HL-60/S4 treated with retinoic acid at 250 ng/mL for 4 days and 3 days (cell line): Measurements from ENCODE around the gene JMJD6.
"Not testable (repeated sequence)": the region's sequence is repeated elsewhere in the genome, so short reads cannot be mapped to it uniquely, and the experiment has no call there.

Experiments used
- in situ Hi-C: fragments of 300-500 bp; cut with MboI; formaldehyde crosslinking; loops from 2 replicates; pipeline ENCODE4 v1.7.0; 2022; ENCODE audit warnings: low sequenced_read_pairs

JMJD6 gene

DNA sequence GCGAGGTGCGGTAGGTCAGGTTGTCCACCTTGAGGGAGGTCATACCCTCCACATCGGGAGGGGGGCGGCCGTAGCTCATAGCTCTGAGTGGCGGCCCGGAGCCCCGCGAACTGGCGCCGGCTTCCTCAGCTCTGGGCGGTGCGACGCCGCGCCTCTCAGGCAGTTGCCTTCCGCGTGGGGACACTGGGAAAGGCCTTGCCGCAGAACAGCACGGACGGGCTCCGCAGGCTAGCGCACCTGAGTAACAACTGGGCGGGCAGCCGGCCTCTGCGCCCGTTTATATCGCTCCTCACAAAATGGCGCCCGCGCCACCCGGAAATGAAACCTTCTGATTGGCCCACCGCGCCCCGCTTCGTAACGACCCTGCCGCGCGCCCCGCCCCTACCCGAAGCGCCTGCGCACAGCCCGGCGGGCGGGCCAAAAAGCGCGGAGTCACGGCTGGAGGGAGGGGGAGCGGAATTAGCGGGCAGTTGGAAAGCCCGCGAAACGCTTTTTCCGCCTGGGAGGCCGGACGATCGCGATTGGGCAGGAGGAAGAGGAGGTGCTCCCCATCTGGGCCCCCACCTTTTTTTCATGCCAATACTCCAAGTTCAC is 10.8 kb upstream of the JMJD6 start, which contains the start of gene SRSF2:
Gene SRSF2 (minus strand): TSS at position 250 of the 594 bp plus-strand sequence. CDS start 171 bp downstream, at position 79.
- in situ Hi-C loops: no loop called here

DNA sequence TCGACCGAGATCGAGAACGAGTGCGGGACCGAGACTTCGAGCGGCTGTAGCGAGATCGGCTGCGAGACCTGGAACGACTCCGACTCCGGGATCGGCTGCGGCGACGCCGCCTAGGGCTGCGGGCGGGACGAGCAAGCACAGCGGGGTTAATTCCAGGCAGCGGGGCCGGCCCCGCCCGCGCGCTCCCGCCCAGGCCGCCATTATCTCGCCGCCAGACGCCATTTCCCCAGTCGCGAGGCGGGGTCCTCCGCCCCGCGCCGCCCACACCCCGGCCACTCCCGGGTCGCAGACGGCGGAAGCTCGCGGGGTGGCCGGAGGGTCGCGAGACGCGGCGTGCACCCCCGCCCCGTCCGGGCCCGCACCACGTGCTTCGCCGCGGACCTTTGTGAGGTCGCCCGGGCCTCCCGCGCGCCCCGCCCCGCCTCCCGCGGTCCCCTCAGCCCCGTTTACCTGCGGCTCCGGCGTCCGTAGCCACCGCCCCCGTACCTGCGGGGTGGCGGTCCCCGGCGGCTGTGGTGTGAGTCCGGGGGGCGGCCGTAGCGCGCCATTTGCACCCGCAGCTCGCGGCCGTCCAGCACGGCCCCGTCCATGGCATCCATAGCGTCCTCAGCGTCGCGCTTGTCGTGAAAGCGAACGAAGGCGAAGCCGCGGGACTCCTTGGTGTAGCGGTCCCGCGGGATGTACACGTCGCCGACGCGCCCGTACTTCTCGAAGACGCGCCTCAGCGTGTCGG is 10.1 kb upstream of the JMJD6 start:
- in situ Hi-C loops: no loop called here

DNA sequence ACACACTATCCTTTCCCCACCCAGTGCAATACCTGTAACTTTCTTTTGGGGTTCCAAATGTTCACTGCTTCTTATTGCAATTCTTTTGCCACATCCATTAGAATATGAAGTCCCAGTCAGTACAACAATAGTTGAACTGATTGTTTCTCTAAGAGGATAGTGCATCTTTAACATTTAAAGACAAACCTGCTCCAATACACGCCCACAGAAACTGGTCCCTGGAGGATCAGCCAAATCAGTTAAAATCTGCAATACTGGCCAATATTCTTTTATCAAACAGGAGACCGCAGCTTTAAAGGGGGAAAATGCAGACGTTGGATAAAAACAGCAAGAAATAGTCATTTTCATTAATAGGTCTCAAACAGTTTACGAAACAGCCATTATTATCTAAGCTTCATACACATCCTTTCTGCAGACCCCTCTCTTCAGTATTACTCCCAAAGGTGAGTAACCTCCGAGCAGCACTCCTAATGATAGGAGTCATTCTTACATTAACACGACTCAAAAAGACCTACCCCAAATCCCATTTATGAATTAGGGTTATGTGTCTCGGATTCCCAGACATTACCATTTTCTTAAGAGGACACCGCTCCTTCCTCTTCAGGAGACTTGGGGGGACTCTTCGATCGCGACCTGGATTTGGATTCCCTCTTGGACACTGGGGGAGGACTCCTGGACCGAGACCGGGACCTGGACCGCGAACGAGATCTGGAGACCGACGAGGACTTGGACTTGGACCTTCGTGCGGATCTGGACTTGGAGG is 9.4 kb upstream of the JMJD6 start:
- in situ Hi-C loops: no loop called here

DNA sequence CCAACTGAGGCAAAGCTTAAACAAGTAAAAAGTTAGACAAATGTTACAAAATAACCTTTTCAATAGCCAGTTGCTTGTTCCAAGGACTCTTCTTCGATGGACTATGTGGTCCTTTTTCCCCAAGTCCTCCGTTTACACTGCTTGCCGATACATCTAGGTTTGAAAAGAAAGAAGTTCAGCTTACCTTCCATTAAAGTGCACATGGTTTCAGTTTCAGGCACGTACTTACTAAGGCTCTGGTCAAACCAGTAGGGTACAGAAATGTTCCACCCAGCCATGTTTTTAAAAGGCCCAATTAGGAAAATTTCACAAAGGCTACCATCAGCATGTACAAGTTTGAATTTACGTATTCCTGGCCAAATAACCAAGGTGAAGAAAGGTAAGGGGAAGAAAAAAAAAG is 8.6 kb upstream of the JMJD6 start:
- in situ Hi-C loops: no loop called here

DNA sequence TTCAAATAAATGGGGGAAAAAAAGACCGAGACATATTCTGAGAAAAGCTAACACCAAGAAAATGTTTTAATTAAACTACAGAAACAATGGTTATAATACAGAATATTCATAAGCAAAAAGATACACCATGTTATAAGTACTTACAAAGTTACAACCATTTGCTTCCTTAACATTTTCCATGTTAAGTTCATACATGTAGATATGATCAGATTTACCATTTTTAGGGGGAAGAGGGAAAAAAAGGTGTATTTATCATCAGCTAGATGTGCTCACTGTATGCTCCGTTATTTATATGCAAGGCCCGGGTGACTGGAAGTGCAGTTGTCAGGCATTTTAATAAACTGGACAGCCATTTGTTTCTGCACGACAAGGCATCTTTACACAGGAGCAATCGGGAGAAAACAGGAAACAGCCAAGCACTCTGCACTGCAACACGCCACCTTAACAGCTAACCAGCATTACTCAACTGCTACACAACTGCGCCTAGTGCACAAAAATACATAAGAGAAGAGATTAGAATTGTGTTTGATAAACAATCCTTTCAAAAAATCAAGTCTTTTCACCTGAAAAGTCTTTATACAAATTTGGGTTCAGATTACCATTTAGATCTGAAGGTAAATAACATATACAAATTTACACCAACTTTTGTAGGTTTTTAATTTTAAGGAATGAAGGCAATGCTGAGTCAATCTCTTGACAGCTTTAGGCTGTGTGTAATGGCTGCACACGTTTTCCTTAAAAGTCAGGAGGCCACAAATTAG is 7.9 kb upstream of the JMJD6 start:
- in situ Hi-C loops: no loop called here

DNA sequence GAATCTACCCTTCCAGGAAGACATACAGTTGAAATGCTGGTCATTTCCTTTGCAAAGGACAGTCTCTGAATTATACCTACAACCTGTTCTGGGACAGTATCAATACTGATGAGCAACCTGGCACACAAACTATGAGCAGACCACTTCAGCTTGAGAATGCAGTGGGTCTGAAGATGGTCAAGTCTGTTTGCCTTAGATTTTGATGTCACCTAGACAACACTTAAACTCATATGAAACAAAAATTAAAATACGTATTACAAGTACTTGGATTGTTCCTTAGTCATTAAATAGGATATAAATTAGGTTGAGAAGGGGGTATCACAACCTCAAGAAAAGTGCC is 7.2 kb upstream of the JMJD6 start:
- in situ Hi-C loops: no loop called here

DNA sequence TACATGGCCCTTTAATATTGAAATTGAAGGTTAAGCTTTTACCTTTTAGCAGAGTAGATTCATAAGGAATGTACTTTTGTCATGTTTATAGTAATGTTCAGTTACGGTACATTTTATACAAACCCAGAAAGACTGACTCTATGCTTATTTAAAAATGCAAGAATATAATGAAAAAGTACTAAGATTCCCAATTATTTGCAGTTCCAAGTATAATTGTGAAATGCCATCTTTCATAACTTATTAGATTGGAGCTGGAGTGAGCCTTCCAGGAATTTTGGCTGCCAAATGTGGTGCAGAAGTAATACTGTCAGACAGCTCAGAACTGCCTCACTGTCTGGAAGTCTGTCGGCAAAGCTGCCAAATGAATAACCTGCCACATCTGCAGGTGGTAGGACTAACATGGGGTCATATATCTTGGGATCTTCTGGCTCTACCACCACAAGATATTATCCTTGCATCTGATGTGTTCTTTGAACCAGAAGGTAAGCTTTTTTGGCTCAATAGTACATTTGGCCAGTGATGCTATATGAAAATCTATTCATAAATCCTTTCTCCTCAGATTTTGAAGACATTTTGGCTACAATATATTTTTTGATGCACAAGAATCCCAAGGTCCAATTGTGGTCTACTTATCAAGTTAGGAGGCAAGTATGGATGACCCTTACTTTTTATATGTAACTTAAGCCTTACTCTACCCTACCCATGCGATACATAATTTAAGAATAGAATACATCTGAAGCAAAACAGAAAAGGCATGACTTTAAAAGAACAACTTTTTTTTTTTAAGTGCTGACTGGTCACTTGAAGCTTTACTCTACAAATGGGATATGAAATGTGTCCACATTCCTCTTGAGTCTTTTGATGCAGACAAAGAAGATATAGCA is 6.6 kb upstream of the JMJD6 start:
- in situ Hi-C loops: no loop called here

DNA sequence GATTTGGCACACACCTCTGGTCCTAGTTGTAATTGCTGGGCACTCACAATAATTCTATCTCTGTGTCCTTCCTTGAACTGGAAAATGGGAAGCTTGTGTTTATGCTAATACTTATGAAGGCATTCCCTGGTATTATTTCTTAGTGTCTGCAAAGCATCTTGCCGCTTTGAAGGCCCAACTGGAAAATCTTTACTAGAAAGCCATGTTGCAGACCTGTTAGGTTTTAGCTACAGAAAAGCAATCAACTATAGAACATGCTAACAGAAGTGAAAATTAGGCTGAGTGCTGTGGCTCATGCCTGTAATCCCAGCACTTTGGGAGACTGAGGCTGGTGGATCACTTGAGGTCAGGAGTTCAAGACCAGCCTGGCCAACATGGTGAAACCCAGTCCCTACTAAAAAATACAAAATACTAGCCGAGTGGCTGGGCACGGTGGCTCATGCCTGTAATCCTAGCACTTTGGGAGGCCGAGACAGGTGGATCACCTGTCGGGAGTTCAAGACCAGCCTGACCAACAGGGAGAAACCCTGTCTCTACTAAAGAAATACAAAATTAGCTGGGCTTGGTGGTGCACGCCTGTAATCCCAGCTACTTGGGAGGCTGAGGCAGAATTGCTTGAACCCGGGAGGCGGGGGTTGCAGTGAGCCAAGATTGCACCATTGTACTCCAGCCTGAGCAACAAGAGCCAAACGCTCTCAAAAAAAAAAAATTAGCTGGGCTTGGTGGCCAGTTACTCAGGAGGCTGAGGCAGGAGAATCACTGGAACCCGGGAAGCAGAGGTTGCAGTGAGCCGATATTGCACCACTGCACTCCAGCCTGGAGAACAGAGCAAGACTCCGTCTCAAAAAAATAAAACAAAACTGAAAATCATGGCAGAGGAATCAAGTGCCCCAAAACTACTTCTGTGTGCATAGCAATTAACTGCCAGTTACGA is 5.7 kb upstream of the JMJD6 start:
- in situ Hi-C loops: not testable (repeated sequence)

DNA sequence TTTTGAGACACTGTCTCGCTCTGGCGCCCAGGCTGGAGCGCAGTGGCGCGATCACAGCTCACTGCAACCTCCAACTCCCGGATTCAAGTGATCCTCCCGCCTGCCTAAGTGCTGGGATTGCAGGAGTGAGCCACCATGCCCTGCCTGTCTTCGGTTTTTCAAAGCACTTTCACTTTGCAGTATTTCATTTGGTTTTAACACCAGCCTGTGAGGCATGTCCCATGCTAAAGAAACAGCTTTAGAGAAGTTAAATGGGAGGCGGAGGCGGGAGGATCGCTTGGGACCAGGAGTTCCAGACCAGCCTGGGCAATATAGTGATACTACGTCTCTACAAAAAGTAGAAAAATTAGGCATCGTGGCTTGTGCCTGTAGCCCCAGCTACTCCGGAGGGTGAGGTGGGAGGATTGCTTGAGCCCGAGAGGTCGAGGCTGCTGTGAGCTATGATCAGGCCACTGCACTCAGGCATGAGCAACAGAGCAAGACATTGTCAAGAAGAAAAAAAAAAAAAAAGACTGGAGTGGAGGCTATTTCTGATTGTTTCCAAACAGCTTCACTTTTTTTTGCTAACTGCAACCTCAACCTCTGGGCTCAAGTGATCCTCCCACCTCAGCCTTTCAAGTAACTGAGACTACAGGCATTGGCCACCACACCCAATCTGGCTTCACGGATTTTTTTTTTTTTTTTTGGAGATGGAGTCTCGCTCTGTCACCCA is 1.5 kb upstream of the JMJD6 start:
- in situ Hi-C loops: no loop called here

DNA sequence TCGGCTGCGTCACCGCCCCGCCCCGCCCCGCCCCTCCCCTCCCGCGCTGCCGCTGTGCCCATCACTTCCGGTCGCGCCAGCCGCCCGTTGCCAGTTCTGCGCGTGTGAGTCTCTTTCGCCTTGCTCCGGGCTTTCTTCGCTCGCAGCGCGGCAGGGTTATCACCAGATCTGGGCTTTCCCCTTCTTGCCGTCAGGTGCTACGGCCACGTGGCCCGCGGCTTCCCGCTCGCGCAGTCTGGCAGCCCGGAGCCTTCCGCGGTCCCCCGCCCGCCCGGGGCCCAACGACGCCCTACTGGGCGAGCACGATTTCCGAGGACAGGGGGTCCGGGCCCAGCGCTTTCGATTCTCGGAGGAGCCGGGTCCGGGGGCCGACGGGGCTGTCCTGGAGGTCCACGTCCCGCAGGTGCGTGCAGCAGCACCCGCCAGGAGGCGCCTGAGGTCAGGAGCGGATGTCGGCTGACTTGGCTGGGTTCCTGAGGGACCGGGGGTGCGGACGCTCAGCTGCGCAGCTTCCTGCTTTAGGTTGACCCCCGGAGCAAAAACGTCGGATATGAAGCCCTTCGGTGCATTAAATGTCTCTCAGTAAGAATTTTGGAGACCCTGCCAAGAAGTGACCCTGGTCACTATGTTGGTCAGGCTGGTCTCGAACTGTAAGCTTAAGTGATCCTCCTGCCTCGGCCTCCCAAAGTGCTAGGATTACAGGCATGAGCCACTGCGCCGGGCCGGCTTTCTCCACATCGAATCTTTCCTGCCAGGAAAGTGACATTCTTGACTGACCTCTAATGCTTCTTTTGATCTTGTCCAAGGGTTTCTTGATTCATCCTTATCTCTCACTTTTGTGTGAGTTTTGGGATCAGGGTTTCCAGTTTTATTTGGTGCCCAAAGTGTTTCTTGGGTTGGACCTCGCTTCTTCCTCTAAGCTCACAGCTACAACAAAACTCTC is 641 bp upstream of the JMJD6 start, which contains the start of gene METTL23:
Gene METTL23 (plus strand): TSS at position 64 of the 943 bp plus-strand sequence. CDS start 2,872 bp downstream, outside the sequence.
- in situ Hi-C loops: no loop called here

DNA sequence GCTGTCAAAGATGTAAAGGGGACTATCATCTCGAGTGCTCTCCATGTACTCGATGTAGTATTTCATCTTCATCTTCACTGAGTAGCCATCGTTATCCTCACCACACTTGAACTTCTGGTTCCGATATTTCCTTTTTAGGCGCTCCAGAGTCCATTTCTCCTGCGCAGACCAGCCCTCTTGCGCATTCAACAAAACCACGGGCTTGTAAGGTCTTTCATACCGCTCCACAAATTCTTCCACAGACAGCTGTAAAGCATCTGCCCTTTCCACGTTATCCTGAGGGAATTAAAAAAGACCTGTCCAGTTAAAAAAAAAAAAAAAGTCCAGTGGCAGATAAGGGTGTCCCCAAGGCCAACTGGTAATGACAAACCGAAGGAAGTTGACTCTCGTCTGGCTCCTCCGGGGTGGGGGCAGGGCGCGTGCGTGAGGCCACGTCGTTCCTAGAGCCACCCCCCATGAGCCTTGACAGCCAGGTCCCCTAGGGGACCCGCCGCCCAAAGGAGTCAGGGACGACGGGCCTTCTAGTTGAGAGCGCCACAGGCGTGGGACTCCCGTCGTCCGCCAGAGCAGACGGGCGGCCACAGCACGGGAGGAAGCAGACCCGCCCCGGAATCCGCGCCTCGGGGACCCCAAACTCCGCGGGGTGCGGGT is 701 bp downstream of the JMJD6 start:
- in situ Hi-C loops: no loop called here

DNA sequence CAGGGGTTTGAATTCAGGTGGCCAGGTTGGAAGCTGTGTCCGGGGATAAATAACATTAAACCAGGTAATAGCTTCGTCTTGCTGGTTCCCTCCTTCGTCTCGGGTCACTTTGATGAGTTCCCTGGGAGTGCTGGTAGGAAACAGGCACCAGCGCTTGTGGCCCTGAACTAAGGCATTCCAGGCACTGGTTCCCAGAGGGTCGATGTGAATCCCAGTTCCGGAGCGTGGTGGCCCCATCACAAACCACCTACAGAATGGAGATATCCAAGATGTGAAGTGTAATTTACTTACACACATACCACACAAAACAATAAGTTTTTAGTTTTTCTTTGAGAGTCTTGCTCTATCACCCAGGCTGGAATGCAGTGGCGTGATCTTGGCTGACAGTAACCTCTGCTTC is 2.6 kb downstream of the JMJD6 start:
- in situ Hi-C loops: no loop called here

DNA sequence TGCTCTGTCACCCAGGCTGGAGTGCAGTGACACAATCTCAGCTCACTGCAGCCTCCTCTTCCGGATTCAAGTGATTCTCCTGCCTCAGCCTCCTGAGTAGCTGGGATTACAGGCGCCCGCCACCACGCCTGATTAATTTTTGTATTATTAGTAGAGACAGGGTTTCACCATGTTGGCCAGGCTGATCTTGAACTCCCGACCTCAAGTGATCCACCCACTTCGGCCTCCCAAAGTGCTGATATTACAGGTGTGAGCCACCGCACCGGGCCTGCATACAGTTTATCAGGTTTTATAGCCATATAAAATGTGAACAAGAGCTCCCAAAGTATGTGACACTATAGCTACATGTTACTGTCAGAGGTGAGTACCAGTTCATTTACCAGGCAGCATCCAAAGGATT is 3.4 kb downstream of the JMJD6 start:
- in situ Hi-C loops: not testable (repeated sequence)

DNA sequence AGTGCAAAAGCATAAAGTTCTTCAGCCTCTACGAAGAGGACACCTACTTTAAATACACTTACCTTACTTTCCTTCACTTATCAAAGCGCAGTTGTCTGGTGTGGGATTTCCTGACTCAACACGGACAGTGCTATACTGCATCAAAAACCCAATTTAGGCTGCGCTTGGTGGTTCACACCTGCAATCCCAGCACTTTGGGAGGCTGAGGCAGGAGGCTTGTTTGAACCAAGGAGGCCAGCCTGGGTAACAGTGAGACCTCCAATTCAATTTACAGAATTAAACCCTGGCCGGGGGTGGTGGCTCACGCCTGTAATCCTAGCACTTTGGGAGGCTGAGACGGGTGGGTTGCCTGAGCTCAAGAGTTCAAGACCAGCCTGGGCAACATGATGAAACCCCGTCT is 4.1 kb downstream of the JMJD6 start:
- in situ Hi-C loops: no loop called here

DNA sequence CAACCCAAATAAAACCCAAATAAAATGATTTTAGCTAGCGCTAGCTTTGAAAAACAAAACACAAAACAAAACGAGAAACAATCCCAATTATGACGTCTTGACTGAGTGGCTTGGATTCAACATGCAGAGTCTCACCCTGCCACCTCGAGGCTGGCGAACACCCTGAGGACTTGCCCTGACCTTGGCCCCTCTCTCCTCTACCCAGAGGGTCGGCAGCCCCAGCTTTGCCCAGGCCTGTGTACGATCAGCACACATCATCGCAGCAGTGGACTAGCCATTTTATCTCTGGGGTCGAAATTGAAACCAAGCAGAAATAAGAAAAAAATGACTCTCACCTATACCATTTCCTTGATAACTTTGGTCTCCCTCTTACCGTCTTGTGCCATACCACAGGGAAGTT is 4.9 kb downstream of the JMJD6 start:
- in situ Hi-C loops: no loop called here

DNA sequence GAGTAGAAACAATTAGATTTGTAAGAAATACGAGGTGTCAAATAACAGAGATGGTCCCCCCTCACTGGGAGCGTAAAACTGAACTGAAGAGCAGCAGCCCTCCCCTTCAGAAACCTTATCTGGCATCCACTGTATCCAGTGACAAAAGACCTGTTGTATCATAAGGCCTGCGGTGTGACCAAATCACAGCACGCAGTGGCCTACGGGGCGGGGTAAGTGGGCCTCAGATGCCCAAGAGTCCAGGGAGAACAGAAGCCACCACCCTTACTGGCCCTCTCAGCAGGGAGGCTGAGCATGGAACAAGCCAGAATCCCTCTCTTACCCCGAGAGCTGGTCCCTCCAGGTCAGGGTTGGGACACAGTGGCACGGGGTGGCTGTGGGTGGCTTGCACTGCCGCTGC is 5.5 kb downstream of the JMJD6 start:
- in situ Hi-C loops: no loop called here

DNA sequence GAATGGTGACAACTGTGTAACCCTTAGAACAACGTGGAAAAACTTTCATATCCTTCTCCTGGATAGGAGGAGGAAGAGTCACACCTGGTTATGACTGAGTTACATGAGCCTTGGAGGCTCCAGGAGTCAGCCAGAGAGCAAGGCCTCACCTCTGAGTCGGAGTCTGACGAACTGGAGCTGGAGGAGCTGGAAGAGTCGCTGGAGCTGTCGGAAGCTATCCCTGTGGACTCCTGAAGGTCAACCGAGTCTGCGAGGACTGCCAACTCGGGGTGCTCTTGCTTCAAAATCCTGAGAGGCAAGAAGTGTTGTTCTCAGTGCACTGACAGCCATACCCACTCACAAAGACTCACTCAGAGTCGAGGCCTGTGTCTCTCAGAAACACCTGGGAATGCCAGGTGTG is 6.2 kb downstream of the JMJD6 start:
- in situ Hi-C loops: no loop called here
